ENCODE measurements around the gene MYO1D.
A peak's percentile ranks its signal among the peaks of the same experiment; 100 is the strongest.

The MYO1D gene

DNA sequence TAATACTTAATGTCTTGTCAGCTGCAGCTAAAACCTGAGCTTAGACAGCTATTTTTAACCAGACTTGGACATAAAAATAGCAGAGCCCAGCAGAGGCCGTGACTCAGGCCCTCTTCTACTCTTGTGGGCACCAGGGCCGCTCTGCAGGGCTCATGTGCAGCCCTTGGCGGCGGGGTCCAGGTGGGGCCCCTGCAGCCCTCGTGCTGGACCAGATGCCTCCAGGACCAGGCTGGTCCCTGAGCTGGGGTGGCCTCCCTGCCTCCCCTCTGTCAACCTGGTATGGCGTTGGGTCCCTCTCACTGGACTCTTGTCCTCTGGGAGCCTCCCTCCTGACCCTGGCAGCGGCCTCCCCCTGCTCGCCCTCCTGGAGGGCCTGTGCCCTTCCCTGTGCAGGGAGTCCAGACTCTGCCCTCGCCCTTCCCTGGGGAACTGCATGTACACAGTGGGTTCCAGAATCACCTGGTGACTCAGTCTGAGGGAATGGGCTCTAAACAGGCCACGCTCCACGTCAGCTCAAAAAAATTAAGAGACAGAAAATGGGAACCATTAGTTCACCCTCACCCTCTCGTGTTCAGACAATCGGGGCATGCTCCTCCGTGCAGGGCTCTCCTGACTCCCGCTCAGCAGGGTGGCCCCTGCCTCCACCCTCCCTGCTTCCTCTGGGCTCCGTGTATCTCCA, 380.4 kb downstream of the MYO1D start:
- no peak for DNase-seq

DNA sequence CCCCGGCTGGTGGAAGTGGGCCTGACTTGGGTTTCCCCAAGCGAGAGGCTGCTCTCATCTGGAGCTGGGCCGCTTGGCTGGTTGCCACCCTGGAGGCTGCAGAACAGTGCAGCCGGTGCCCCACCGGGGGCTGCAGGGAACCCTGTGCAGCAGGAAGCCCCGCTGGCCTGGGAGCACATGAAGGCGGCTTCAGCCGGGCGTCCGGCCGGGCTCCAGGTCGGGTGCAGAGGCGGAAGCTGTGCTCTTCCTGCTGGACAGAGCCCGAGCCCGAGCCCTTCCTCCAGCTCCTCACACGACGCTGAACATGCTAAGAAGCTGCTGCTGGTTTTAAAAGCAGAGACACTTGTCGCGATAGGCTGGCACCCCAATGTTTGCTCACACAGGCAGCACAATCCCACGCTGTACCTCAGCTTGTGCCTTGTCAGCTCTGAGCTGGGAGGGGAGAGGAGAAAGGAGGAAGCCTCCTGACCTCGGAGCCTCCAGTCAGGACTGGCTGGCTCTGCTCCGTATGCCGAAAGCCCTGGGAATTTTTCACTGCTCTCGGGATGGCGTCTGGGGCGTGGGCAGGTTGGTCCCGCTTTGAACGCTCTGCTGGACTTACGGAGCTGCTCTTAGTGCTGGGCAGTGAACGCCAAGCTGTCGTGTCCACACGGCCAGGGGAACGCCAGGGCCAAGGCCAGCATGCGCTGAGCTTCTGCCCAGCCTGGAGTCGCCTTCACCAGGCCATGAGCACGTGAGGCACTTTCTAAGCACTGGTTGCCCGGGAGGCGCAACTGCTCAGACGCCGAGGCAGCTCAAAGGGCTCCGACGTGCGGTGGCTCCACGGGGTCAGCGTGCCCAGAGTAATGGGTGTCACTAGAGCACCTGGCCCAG, 381.3 kb downstream of the MYO1D start:
- DNase-seq = no peak

DNA sequence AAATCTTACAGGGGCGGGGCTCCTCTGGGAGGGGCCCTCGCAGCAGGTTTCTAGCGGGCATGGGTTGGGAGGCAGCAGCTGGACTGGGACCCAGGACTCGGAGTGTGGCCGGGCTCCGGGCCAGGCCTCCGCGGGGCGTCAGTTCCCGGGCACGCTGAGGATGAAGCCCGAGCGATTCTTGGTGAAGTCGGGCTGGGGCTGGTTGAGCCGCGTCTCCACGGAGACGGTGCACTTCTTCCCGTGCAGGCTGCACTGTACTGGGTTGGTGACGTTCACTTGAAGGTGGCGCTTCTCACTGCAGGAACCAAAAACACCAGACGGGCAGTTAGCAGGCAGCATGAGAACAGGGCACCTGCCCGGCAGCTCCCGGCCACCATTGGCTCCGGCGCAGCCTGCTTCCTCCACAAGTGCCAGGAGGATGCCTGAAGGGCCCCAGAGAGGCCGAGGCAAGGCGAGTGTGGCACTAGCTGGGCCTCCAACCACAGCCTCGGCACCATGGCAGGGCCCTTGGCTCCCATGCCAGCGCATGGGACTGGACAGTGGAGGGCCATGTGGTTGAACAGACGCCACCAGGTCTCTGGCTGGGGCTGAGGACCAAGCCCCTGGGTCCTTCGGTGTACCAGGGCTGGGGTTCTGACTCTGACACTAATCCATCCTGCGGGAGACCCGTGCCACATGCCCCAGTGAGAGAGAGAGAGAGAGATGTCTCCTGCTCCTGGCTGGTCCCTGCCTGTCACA, 382.1 kb downstream of the MYO1D start:
- DNase-seq = no peak

DNA sequence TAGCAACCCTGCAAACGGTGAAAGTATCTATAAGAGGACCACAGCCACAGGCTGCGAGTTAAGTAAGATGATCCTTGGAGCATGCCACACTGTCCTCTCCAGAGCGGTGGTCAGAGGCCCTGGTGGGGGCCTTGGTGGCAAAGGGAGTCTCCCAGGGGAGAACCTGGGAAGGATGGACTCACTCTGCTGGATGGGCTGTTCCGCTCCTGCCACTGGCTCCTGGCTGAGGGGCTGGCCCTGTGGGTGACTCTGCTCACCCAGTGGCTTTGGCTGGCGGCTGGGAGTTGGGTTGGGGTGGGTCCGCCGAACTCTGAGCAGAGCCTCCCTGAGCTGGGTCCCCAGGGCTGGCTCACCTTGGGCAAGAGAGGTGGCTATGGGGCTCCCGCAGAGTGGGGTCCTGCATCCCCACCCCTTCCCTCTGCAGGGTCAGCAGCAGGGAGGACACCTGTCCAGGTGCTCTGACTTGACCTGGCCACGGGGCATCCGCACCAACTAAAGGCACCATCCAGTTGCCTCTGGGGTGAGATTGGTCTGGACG, 382.9 kb downstream of the MYO1D start:
- DNase-seq = no peak

DNA sequence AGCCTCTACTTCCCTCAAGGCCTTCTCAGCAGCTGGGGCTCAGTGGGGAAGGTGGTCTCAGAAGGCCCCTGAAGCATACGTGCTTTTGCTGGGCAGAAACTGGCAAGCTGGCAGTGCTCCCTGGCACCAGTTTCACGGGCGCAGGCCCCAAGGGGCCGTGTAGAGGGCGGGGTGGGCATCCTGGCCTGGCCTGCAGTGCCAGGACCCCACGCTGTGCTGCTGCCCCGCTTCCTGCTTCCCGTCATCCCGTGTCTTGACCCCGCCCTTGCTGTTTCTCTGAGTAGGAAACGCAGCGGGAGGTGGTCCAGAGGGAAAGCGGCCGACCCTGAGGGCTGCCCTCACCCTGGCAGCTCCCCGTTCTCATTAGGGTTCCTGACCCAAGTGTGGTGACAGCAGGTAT, 383.4 kb downstream of the MYO1D start:
- DNase-seq = no peak

DNA sequence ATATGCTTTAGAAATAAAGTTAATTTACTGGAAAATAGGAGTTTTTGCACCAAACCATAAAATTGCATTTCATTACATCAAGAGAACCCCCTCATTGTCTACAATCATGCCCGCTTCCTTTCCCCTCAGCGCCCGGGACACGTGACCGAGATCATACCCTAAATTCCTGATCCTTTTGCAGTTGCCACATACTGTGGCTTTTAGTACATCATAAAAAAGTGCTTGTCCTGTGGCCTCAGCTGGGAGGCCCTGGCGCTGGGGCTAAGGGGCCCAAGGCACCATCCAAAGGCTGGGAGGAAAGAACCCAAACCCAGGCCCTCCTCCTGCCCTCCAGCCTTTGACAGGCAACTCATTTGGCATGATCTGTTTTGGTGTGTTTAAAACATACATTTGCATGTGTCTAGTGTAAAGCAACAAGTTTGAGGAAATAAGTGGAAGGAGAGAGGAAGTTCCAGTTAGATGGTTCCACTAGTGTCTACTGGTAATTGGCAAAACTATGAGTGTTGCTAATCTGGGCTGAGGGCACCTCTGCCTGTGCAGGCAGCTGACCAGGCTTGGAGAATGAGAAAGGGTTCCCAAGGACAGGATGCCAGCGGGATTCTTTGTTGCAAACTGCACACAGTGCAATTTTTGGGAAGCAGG, 384.2 kb downstream of the MYO1D start:
- no peak for DNase-seq

DNA sequence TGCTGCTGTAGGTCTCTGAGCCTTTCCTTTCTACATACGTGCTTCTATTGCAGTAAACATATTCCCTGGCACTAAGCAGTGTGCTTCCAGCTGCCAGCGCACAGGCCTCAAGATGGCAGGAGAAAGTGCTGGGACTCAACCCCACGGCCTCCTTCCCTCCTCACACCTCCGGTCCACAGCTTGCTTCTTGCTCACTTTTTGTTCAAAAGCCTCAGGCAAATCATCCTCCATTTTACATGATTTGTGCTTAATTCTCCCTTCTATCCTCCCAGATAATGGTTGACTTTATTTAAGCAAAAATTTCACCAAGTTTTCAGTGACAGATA, 384.7 kb downstream of the MYO1D start:
- no peak for DNase-seq

DNA sequence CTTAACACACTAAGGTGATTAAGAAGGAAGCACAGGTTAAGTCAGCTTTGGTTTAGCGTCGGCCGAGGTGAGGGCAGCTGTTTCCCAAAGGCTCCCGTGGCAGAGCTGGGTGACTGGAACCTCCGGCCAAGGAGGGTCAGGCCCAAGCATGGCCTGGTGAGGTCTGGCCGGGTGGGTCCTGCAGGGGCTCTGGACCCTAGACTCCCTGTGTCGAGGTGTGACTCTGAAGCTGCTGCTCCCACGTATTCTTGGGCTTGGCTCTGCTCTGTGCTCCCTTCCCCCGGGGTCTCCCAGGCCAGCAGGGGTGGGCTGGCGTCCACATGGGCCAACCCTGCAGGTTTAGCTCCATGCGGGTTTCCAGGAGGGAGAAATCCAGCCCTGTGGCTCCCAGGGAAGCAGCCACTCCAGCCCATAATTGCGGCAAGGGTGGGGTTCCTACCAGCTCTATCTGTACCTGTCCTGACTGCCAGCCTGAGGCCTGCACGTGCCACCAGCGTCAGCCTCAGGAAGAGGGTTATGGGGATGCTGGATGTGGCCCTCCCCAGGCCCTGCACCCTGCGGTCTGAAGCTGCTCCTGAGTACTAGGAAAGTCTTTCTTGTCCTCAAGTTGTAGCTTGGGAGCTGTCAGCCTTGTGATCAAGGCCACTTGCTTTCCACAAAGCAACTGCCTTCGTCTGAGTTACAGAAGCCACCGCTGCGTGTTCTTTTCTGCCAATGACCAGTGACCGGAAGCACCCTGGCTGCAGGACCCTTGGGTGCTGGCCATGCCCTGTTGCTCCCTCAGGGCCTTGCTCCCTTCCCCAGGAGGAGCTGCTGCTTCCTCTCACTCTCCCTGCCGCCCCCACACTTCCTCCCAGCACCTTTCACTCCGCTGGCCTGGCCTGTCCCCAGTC, 385.3 kb downstream of the MYO1D start:
- DNase-seq = no peak

DNA sequence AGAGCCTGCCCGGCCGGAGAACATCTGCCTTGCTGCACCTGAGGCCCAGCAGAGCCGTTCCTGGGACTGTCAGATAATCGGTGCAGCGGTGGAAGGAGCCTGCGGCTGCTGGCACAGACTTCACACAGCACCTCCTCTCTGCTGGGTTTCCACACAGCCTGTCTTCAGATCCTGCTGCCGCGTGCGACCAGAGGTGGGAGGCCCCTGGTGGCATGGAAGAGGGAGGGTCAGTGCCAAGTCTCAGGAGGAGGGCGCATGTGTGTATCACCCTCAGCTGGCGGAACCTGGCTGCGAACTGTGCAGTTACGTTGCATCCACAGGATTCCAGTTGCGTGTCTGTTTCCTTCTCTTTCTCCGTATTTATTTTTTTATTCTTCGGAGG, 386.8 kb downstream of the MYO1D start:
- no peak for DNase-seq

DNA sequence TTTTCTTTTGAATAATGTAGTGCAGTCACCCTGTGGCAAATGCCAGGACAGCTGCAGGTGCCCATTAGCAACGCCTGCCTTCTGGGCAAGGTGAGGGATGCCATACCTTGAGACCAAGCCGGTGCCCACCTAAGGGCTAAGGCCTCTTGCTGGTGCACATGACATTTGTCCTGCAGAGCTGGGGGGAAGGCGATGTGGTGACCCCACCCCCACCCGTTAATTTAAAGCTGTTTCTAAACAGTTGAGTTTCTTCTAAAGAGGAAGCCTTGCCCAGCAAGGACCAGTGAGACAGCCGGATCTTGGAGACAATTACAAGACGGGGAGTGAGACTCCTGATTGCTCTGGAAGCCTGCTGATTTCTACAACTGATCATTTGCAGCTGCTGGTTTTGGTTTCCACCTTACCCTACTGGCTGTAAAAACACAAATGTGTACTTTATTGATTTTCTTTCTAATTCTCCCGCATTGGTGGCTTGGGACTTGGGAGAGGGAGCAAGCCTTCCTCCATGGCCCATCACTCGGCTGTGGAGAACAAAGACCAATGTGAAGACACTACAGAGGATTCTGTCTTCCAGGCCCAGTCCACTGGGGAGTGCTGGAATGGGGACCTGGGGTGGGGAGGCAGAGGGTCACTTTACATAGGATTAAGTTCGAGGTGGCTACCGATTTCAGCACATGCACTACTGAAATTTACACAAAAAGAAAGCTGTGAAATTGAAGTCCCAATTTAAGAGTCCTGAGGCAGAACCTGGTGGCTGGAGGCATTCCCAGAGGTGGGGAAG, 387.4 kb downstream of the MYO1D start:
- no peak for DNase-seq

DNA sequence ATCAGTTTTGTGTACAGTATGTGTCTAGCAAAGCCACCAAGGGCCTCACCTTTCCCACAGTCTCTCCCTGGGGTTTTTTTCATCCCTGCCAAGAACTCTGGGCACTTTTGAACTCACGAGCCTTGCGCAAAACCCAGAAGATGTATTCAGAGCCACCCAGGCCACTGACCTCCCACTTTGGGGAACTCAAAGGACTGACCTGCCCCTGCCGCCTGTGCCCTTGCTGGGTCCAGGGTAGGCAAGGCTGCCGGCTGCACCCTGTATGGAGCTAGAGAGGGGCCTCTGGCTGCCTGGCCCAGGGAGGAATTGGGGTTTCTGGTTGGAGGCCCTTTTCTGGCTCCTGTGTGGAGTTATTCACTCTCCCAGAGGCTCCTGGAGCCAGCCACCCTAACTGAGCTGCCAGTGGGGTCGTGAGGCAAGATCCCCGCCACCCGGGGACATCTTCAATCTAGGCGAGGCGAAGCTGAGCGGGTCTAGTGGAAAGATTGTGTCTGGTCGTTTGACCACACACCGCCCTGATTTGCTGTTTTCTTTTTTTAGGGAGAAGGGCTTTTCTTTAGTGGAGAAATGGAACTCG, 388.2 kb downstream of the MYO1D start:
- no peak for DNase-seq

DNA sequence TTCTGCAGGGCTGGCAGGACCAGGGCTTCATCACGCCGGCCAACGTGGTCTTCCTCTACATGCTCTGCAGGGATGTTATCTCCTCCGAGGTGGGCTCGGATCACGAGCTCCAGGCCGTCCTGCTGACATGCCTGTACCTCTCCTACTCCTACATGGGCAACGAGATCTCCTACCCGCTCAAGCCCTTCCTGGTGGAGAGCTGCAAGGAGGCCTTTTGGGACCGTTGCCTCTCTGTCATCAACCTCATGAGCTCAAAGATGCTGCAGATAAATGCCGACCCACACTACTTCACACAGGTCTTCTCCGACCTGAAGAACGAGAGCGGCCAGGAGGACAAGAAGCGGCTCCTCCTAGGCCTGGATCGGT, 388.8 kb downstream of the MYO1D start:
- no peak for DNase-seq

DNA sequence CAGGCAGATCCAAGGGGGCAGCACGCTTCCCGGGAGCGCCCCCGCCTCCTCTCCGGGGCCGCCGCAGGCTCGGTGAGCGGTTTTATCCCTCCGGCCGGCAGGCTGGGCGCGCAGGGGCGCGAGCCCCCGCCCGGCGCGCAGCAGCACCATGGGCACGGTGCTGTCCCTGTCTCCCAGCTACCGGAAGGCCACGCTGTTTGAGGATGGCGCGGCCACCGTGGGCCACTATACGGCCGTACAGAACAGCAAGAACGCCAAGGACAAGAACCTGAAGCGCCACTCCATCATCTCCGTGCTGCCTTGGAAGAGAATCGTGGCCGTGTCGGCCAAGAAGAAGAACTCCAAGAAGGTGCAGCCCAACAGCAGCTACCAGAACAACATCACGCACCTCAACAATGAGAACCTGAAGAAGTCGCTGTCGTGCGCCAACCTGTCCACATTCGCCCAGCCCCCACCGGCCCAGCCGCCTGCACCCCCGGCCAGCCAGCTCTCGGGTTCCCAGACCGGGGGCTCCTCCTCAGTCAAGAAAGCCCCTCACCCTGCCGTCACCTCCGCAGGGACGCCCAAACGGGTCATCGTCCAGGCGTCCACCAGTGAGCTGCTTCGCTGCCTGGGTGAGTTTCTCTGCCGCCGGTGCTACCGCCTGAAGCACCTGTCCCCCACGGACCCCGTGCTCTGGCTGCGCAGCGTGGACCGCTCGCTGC, 389.3 kb downstream of the MYO1D start:
- DNase-seq = no peak

DNA sequence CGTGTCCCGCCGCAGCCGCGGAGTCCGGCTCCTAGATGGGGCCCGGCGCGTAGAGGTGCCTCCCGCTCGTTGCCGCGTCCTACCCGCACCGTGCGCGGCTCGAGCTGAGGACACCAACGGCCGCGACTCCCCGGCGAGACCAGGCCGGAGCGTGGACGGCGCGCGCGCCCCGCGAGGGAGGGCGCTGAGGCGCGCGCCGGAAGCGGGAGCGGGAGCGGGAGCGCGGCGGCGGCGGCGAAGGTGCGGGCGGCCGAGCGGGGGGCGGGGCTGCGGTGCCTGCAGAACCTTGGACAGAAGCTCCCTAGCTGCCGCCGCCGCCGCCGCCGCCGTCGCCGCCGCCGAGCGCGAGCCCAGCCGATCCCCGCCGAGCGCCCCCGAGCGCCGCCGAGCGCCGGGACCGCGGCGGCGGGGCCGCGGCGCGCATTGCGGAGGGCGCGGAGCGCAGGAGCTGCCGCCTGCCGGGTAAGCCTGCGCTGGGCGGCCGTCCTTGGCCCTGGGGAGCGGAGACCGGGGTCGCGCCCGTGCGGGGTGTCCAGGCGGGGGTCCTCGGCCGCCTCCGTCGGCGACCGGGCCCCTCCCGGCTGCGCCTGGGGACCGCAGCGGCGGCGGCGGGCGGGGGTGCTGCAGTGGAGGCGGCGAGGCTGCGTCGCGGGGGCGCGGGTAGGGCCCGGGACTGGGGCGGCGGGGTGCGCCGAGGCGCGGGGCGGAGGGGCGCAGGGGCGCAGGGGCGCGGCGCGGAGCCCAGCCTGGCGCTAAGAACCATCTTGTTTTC, 390.0 kb downstream of the MYO1D start, which contains the start of gene CDK5R1:
Gene CDK5R1 (plus strand): TSS at position 293 of the 772 bp plus-strand sequence. CDS start 628 bp downstream, outside the sequence.
- peak; percentile 73 for DNase-seq

DNA sequence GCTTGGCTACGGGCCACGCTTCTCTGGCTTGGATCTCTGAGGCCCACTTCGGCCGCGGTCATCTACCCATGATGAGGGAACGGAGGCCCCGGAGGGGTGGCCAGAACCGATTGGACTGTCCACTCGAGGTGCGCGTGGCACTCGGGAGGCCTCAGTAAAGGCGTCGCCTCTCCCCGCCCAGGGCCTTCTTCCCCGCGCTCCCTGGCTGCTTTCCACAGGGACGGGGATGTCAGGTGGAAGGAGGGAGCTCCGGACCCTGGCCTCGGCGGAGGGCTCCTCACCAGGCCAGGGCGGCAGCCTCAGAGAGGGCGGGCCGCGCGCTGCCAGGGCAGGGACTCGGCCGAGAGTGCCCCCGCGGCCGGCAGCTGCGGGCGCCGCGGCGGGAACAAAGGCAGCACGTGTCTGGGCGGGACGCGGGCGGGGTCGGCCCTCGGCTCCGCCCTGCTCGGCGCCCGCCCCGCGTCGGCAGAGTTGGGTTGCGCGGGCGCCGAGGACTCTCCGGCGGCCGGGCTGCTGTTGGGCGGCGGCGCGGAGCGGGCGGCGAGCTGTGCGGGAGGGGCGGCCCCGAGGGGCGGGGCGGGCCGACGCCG, 390.7 kb downstream of the MYO1D start:
- peak; percentile 71 for DNase-seq

DNA sequence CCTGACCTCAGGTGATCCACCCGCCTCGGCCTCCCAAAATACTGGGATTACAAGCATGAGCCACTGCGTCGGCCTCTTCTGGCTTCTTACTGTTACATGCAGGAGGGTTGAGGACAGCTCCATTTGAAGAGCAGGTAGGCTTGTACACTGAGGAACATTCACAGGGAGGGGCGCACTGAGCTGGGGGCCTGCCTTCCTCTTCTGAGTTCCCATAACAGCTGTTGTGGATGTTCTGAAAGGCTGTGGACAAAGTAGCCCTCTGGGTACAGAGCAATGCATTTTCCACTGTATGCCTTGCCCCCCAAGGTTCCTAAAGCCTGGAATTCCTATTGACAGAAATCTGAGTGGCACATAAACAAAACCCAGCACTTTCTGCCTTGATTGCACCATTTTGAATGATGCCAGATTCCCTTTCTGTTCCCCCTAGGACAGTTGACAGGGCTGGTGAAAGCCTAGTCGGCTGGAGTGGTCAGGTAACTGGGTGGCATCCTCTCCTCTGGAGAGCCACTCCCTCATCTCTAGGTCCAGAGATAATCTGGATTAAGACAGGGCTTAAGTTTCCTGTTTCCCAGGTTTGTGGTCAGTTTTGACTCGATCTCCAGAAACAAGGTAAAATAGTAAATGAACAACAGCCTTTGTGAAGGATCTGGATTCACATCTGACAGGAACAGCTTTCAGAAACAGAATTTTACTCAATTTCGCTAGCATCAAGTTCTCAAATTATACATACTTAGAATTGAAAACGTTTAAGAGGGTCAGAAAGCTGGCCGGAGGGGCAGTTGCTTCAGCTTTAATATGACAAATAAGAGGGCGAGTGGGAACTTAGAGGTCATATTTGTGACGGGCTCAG, 391.4 kb downstream of the MYO1D start:
- no peak for DNase-seq

DNA sequence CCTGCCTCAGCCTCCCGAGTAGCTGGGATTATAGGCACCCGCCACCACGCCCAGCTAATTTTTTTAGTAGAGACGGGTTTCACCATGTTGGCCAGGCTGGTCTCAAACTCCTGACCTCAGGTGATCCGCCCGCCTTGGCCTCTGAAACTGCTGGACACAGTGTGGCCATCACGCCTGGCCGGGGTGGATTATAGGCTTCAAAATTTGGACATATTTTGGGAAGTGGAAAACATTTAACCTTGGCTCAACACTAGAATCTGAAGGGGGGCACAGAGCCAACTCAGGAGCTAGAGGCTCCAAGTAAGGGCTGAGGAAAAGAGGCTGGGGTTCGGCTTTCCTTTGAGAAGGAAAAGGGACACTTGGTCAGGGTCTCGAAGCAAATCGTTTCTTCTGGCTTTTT, 392.3 kb downstream of the MYO1D start:
- DNase-seq = no peak

DNA sequence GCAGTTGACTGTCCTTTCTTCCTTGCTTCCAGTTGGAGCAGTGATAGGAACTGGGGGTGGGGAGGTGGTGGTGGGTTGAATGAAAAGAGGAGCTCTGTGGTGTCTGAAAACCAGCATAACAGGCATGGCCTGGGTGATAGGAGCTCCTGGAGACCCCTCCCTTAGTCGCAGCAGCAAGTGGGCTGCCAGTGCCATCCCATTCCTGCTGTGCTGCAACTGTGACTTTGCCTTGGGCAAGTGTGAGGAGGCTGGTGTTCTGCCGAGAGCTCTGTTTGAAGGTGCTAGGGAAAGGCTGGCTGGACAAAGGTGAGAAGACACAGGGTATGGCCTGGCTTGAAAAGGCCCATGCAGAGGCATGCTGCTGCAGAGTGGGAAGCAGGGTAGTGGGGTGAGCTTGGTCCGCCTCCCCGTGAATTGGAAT, 392.9 kb downstream of the MYO1D start:
- no peak for DNase-seq
